Vagina (tissue), 2 donors: Measurements from ENCODE around the gene NR2C1. TPM values are rescaled to one million over a fixed set of nuclear protein-coding genes. Genes with fewer than 3 reads are reported as not detected.

ENCODE experiments used
- DNase-seq, 2 donors: peaks; one replicate each; pipeline ENCODE4 v3.0.0-alpha.2; 2017; ENCODE audit errors: extremely low spot score in 2 of 2
- H3K27ac ChIP-seq: fragments of 200-600 bp; sonication (generic); one replicate; pipeline ENCODE4 v1.5.1; 2019
- H3K27me3 ChIP-seq: fragments of 200-600 bp; sonication (generic); one replicate; pipeline ENCODE4 v1.5.1; 2019
- H3K36me3 ChIP-seq, 2 donors: fragments of 200-600 bp; sonication (generic); one replicate each; pipeline ENCODE4 v1.5.1; 2017 to 2019
- H3K4me1 ChIP-seq: fragments of 200-600 bp; sonication (generic); one replicate; pipeline ENCODE4 v1.5.1; 2019
- H3K4me3 ChIP-seq, 2 donors: fragments of 200-600 bp; sonication (generic); 1 replicate in 1 of 2; 2 replicates in 1 of 2; pipeline ENCODE4 v1.5.1; 2016 to 2019
- H3K9me3 ChIP-seq: fragments of 200-600 bp; sonication (generic); one replicate; pipeline ENCODE4 v1.5.1; 2019
- POLR2A ChIP-seq, 2 donors: fragments of 450-650 bp; IDR thresholded peaks; one replicate each; pipeline ENCODE4 v1.6.1; 2017; ENCODE audit warnings: antibody characterized with exemption in 2 of 2, mild to moderate bottlenecking in 2 of 2, moderate library complexity in 2 of 2
- POLR2AphosphoS5 ChIP-seq, 2 donors: sonication (generic); formaldehyde crosslinking; IDR thresholded peaks; one replicate each; pipeline ENCODE4 v1.9.0; 2017; ENCODE audit warnings: antibody characterized with exemption in 2 of 2, mild to moderate bottlenecking in 2 of 2, low read depth in 1 of 2; ENCODE audit not compliant: insufficient read depth in 1 of 2
- intact Hi-C: fragments of 100-400 bp; cut with DNase I; formaldehyde crosslinking; loops from one replicate; pipeline ENCODE4 v1.15.1; 2023
- total RNA-seq: library from RNA; depleted of rRNA; stranded (reverse); fragments of >200 nt; gene quantifications from one replicate; pipeline ENCODE4 v1.2.3, GENCODE V29; 2016
- TF ChIP-seq, protein P1 (sequence below), 3 experiments: fragments of 450-650 bp in 2 of 3; fragments of 200-600 bp in 1 of 3; sonication (generic) in 1 of 3; IDR thresholded peaks; one replicate each; pipeline ENCODE4 v1.5.1; 2017 to 2019; ENCODE audit warnings: antibody characterized with exemption in 3 of 3, mild to moderate bottlenecking in 2 of 3, moderate library complexity in 2 of 3

NR2C1 gene
- total RNA-seq, 1 donor from 2014 or later = 49.4 TPM

DNA sequence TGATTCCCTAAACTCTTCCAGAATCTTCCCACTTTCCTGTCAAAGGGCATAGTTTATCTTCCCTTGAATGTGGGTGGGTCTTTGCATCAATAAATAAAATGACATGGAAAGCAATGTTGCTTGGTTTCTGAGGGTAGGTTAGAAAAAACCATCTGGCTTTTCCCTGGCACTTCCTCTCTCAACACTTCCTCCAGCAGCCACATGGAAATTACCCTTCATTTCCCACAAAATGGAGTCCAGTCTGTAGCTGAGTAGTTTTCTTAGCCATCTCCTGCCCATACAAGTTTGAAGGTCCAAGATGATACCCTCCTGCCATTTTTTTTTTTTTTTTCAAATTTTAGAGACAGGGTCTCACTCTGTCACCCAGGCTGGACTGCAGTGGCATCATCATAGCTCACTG, 58.9 kb downstream of the NR2C1 start:
- Histone ChIP-seq H3K4me3 (no peak overlapping the region), H3K27ac (no peak overlapping the region)
- TF ChIP-seq POLR2A (IDR thresholded peaks at IDR 0.05) (no peak), POLR2AphosphoS5 (IDR thresholded peaks at IDR 0.05; ENCODE audit: insufficient read depth in 1 of 2, low read depth in 1 of 2) (no peak)
- TF ChIP-seq, protein P1, sequence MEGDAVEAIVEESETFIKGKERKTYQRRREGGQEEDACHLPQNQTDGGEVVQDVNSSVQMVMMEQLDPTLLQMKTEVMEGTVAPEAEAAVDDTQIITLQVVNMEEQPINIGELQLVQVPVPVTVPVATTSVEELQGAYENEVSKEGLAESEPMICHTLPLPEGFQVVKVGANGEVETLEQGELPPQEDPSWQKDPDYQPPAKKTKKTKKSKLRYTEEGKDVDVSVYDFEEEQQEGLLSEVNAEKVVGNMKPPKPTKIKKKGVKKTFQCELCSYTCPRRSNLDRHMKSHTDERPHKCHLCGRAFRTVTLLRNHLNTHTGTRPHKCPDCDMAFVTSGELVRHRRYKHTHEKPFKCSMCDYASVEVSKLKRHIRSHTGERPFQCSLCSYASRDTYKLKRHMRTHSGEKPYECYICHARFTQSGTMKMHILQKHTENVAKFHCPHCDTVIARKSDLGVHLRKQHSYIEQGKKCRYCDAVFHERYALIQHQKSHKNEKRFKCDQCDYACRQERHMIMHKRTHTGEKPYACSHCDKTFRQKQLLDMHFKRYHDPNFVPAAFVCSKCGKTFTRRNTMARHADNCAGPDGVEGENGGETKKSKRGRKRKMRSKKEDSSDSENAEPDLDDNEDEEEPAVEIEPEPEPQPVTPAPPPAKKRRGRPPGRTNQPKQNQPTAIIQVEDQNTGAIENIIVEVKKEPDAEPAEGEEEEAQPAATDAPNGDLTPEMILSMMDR (IDR thresholded peaks at IDR 0.05) = no peak

DNA sequence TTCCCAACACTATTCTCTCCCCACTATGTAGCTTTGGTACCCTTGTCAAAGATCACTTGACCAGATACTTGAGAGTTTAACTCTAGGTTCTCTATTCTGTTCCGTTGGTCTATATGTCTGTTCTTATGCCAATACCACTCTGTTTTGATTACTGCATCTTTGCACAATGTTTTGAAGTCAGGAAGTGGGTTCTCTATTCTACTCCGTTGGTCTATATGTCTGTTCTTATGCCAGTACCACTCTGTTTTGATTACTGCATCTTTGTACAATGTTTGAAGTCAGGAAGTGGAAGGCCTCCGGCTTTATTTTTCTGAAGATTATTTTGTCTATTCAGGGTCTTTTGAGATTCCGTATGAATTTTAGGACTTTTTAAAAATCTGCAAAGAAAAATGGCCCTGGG, 67.2 kb downstream of the NR2C1 start:
- Histone ChIP-seq H3K36me3 (no peaks in the 10 kb centered on the region), H3K27me3 (no peaks in the 10 kb centered on the region), H3K9me3 (no peaks in the 10 kb centered on the region), H3K27ac (no peak overlapping the region), H3K4me3 (no peak overlapping the region), H3K4me1 (peaks cover 19% of the 10 kb centered on the region)
- intact Hi-C loops = no loop called here
- DNase-seq = no peak
- TF ChIP-seq, protein P1 (IDR thresholded peaks at IDR 0.05) = no peak
- TF ChIP-seq POLR2A (IDR thresholded peaks at IDR 0.05) (no peak), POLR2AphosphoS5 (IDR thresholded peaks at IDR 0.05; ENCODE audit: insufficient read depth in 1 of 2, low read depth in 1 of 2) (no peak)

More for the DNA sequence above, 58.9 kb downstream of the NR2C1 start:
- Histone ChIP-seq H3K9me3 (no peaks in the 10 kb centered on the region), H3K36me3 (no peaks in the 10 kb centered on the region), H3K27me3 (no peaks in the 10 kb centered on the region), H3K4me1 (no peaks in the 10 kb centered on the region)
- intact Hi-C loops = no loop called here
- DNase-seq = no peak

DNA sequence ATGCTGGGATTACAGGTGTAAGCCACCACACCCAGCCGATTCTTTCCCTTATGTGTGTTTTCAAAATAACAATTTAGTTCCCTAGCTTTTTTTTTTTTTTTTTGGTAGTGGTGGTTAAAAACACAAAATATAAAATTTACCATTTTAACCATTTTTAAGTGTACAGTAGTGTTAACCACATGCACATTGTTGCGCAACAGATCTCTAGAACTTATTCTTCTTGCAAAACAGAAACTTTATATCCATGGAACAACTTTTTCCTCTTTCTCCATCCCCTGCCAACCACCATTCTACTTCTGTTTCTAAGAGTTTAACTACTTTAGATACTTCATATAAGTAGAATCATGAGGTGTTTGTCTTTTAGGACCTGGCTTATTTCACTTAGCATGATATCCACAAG, 68.8 kb downstream of the NR2C1 start:
- Histone ChIP-seq H3K27ac (no peak overlapping the region), H3K4me1 (peaks cover 33% of the 10 kb centered on the region), H3K9me3 (no peaks in the 10 kb centered on the region), H3K4me3 (no peak overlapping the region), H3K27me3 (no peaks in the 10 kb centered on the region), H3K36me3 (no peaks in the 10 kb centered on the region)
- no peak for TF ChIP-seq POLR2A (IDR thresholded peaks at IDR 0.05)
- TF ChIP-seq, protein P1 (IDR thresholded peaks at IDR 0.05) = no peak
- no peak for TF ChIP-seq POLR2AphosphoS5 (IDR thresholded peaks at IDR 0.05; ENCODE audit: insufficient read depth in 1 of 2, low read depth in 1 of 2)
- intact Hi-C loops = no loop called here
- DNase-seq = no peak

GRCh38 chr12:95003921-95004272, 69.5 kb downstream of the NR2C1 start:
- DNase-seq = no peak
- H3K36me3 ChIP-seq = no peaks in the 10 kb centered on the region
- peaks cover 39% of the 10 kb centered on the region for H3K4me1 ChIP-seq
- H3K4me3 ChIP-seq = peak overlapping the region; percentile 72 to 82
- intact Hi-C loops = no loop called here
- peak overlapping the region; percentile 84 for H3K27ac ChIP-seq
- H3K27me3 ChIP-seq = no peaks in the 10 kb centered on the region
- no peaks in the 10 kb centered on the region for H3K9me3 ChIP-seq
- TF ChIP-seq POLR2A (IDR thresholded peaks at IDR 0.05) = no peak
- TF ChIP-seq, protein P1 (IDR thresholded peaks at IDR 0.05) = no peak

- TF ChIP-seq POLR2AphosphoS5 (IDR thresholded peaks at IDR 0.05; ENCODE audit: insufficient read depth in 1 of 2, low read depth in 1 of 2) (peak; percentile 88 to 93), POLR2A (IDR thresholded peaks at IDR 0.05) (no peak)
- TF ChIP-seq, protein P1 (IDR thresholded peaks at IDR 0.05) = peak in 1 of 3 experiments; percentile 14
- Histone ChIP-seq H3K27ac (peak within 1 kb of the TSS; percentile 84), H3K4me3 (peak within 1 kb of the TSS; percentile 72 to 82), H3K4me1 (peaks cover 39% of the 10 kb centered on the region), H3K9me3 (no peaks in the 10 kb centered on the region), H3K27me3 (no peaks in the 10 kb centered on the region), H3K36me3 (no peaks in the 10 kb centered on the region)
- DNase-seq = peak; percentile 92 to 97
- intact Hi-C loops = no loop called here
Measured at GRCh38 chr12:95003213-95003920, 70.1 kb downstream of the NR2C1 start, which contains the start of gene NDUFA12. TSS of gene NDUFA12 (minus strand) at chr12:95003697. CDS start at chr12:95003680, 17 bp downstream.
